Stimulated activated CD4-positive, alpha-beta T cell treated with anti-CD3 and anti-CD28 coated beads, Interleukin-1b, Interleukin-23, amount 100 ng/mL, for 4 hours (primary cell): Measurements from ENCODE around the gene OXCT1.
"Not testable (repeated sequence)": the region's sequence is repeated elsewhere in the genome, so short reads cannot be mapped to it uniquely, and the experiment has no call there.

Source experiments
- DNase-seq, 2 donors: peaks; one replicate each; pipeline ENCODE4 v3.0.0-alpha.2; 2020; ENCODE audit warnings: low read depth in 2 of 2

Gene OXCT1

DNA sequence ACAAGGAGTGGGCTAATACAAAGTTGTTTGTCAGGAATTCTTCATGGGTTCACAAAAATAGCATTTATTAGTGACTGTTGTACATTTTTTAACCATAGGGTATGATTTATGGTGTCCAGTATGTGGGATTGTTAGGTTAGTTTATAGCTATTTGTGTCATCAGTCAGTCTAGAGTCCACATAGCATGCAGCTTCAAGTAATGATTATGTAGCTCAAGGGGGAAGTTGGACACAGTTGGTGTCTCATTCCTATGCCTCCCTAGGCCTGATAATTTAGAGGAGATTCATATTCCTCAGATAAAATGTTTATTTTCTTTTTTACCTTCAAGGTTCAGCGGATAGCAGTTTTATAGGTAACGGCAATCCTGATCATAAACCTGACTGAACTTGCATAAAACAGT, 153.8 kb downstream of the OXCT1 start:
- DNase-seq: no peak

- not testable (repeated sequence) for DNase-seq
Observed at GRCh38 chr5:41714446-41714845, 155.8 kb downstream of the OXCT1 start.

DNA sequence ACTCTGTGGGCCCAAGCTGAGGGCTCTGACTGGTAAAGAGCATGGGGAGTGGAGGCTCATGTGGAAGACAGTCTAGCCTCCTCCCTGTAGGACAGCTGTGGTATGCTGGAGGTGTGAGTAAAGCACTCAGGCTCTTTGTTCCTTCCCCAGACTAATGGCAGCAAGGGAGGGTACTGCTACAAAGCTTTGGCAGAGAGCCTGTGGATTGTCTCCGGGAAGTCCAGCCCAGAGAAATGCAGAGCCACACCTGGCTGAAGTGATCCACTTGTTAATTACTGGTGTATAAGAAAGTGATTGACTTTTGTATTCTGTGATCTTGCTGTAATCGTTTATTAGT, 161.7 kb downstream of the OXCT1 start:
- no peak for DNase-seq

DNA sequence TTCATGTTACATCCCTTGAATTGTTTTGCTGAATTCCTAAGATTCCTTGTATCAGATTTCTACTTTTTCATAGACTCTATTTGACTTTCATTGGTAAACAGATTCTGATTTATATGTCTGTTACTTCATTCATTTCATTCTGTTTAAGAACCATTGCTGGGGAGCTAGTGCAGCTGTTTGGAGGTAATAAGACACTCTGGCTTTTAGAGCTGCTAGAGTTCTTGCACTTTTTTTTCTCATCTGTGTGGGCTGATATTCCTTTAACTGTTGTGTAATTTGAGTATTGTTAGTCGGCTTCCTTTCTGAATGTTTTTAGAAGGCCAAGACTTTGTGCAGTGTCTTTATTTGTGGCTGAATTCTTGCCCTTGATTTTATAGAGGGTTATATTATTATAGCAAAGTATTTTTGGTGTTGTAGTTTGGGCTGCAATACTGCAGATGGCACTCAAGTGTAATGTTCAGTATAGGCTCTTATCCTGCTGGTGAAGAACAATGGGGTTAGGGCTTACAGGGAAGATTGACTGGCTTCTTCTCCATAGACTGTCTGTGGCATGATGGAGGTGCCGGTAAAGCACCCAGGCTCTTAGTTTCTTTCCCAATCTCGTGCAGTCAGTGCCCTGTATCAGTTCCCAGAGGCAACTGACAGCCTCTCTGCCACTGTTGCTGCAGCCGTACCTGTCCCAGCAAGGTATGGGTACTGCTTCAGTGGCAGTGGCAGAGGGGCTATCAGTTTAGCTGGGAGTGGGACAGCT, 162.2 kb downstream of the OXCT1 start:
- no peak for DNase-seq

GRCh38 chr5:41695920-41696582, 174.2 kb downstream of the OXCT1 start:
- DNase-seq: no peak

DNA sequence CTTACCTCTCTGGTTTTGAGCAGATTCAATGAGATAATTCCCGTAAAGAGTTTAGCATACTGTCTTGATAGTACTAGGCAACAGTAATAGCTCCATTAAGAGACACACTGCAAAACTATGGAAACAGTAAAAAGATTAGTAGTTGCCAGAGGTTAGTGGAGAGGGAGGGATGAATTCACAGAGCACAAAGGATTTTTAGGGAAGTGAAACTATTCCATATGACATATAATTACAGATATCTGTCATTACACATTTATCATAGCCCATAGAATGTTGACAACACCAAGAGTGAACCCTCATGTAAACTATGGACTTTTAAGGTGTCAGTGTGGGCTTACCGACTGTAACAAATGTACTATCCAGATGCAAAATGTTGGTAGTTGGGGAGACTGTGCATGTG, 183.5 kb downstream of the OXCT1 start:
- no peak for DNase-seq

DNA sequence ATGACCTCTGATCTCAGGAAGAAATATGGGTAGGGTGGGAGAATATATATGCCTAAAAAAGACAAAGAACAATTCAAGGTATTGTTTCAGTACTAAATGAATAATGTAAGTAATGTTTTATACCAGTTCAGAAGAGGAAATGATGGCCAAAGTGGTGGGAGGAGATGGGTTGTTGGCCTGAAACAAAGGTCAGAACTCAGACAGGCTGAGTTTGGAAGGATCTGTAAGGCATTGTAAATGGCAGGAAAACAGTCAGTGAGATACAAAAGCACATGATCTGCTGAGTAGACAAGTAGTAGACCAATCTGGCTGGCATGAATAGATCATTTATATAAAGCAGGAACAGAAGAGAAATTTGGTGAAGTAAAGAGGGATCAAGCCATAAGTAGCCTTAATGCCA, 184.0 kb downstream of the OXCT1 start:
- no peak for DNase-seq

DNA sequence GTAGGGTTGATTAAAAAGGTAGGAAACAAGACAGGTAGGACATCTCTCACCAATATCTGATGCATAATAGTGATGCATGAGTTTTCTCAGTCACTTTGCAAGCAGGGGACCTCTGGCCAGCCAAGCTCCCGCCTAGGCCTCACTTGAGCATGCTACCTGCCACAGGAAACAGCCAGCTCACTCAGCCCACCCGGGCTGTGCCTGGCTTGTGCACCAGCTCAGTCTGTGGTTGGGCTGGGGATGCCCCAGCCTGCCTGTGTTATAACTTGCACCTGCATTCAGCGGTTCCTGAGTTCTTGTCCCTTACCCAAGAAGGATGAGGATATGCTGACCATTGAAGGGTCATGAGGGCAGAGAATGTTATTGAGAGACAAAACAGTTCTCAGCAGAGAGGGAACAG, 187.0 kb downstream of the OXCT1 start:
- no peak for DNase-seq

- no peak for DNase-seq
Observed at GRCh38 chr5:41682641-41683040, 187.6 kb downstream of the OXCT1 start.

GRCh38 chr5:41681840-41682239, 188.4 kb downstream of the OXCT1 start:
- no peak for DNase-seq
